BLaER1 treated with 17β-estradiol and CSF1 and Interleukin-3, amounts not matched to agents 10 nM and 100 nM (cell line): ENCODE measurements around the gene FAM168A.

Experiments used
- H3K27ac ChIP-seq, 11 experiments: shearing (Covaris generic); formaldehyde crosslinking; 2 replicates each; pipeline ENCODE4 v1.8.1; 2022
- H3K27me3 ChIP-seq, 11 experiments: shearing (Covaris generic); formaldehyde crosslinking; 2 replicates each; pipeline ENCODE4 v1.8.1; 2022
- H3K36me3 ChIP-seq, 11 experiments: shearing (Covaris generic); formaldehyde crosslinking; 2 replicates each; pipeline ENCODE4 v1.8.1; 2022
- H3K4me1 ChIP-seq, 10 experiments: shearing (Covaris generic); formaldehyde crosslinking; 2 replicates each; pipeline ENCODE4 v1.8.1; 2022
- H3K4me2 ChIP-seq, 11 experiments: shearing (Covaris generic); formaldehyde crosslinking; 2 replicates each; pipeline ENCODE4 v1.8.1; 2022
- H3K4me3 ChIP-seq, 10 experiments: shearing (Covaris generic); formaldehyde crosslinking; 2 replicates each; pipeline ENCODE4 v1.8.1; 2022
- H3K9ac ChIP-seq, 11 experiments: shearing (Covaris generic); formaldehyde crosslinking; 2 replicates each; pipeline ENCODE4 v1.8.1; 2022
- H3K9me3 ChIP-seq, 11 experiments: shearing (Covaris generic); formaldehyde crosslinking; replicated peaks in 1 of 11; 2 replicates each; pipeline ENCODE4 v1.8.1; 2022
- H4K20me1 ChIP-seq, 11 experiments: shearing (Covaris generic); formaldehyde crosslinking; 2 replicates each; pipeline ENCODE4 v1.8.1; 2022
- Cebpa-rat ChIP-seq, 11 experiments: shearing (Covaris generic); IDR thresholded peaks; 2 replicates each; pipeline ENCODE4 v1.8.1; 2022

Gene FAM168A

GRCh38 chr11:73597956-73598718, at the start of gene FAM168A:
Gene FAM168A, minus strand, starts transcription at chr11:73598112. Its CDS starts 129,638 bp downstream, at chr11:73468474.
- TF ChIP-seq Cebpa-rat (IDR thresholded peaks at IDR 0.05), result no peak
- Histone ChIP-seq H4K20me1 (peaks cover 0 to 30% (median 6%) of the 10 kb centered on the region in 11 experiments; a peak in 8 of 22 replicates), H3K9ac (peak within 1 kb of the TSS; percentile 84 to 89 (median 89)), H3K27ac (peak within 1 kb of the TSS; percentile 70 to 93 (median 87); a peak in 21 of 22 replicates), H3K36me3 (no peaks in the 10 kb centered on the region), H3K4me2 (peak within 1 kb of the TSS; percentile 92 to 99 (median 96)), H3K9me3 (no peaks in the 10 kb centered on the region), H3K4me1 (peaks cover 27 to 46% (median 39%) of the 10 kb centered on the region in 10 experiments), H3K4me3 (peak within 1 kb of the TSS; percentile 75 to 89 (median 82)), H3K27me3 (no peaks in the 10 kb centered on the region)

DNA sequence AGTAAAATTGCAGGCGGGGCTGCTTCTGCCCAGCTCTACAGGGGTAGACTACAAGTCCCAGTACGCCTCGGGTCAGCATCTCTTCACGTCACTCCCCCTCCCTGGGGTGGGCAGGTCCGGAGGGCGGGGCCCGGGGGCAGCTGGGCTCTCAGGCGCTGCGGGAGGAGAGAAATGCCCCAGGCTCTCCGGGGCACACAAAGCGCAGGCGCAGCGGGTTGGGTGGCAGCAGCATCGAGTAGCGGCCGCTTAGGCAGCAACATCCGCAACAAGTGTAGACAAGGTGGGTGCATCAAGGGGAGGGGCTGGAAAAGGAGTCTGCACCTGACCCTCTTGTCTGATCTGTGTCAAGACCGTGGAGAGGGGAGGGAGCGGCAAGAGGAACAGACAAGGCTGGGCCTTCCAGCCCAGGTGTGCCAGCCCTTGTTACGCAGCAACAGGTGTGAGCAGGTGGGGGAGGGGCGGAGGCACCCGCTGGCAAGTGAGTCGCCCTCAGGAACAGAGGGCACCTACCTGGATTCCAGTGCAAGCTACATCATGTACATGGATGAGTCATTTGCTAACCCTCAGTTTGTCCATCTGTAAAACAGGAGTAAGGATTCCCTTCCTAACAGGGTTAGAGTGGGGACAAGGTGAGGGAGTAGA, 49.7 kb upstream of the FAM168A start:
- Histone ChIP-seq H3K27ac (no peak overlapping the region; a peak in 1 of 22 replicates), H3K9ac (no peak overlapping the region), H3K4me1 (peaks cover 18 to 40% (median 28%) of the 10 kb centered on the region in 10 experiments), H3K27me3 (no peaks in the 10 kb centered on the region), H3K4me3 (peak overlapping the region in 6 of 10 experiments; percentile 26 to 51 (median 40); a peak in 8 of 20 replicates), H3K4me2 (peak overlapping the region; percentile 48 to 96 (median 75)), H3K9me3 (no peaks in the 10 kb centered on the region), H3K36me3 (no peaks in the 10 kb centered on the region), H4K20me1 (no peaks in the 10 kb centered on the region)
- no peak for TF ChIP-seq Cebpa-rat (IDR thresholded peaks at IDR 0.05)

DNA sequence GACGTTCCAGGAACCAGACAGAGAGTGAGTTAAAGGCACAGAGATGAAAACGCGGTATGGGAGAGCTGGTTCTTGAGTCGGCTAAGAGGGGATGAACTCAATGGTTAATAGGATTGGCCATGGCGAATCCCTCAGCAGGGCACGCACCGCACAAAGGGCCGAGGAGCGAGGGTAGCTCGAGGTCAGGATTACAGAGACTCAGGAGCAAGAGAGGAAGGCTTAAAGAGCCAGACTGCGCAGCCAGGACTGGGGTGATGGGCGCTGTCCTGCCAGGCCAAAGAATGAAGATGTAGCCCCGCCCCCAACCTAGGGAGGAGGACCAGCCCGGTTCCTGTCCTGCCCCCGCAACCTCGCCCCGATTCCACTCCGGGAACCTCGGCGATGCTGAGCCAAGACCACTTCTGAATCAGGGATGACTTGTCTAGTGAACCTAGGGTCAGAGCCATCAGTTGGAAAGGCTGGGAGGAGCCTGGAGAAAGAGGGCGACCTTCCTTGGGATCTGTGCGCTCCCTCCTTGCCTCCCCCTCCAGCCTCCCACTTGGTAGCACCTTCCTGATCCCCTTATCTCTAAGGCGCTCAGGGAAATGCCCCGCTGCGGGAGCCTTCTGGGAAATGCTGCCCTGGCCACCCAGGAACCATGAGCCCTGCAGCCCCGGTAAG, 48.2 kb upstream of the FAM168A start, which contains the start of gene PLEKHB1:
Gene PLEKHB1, plus strand, starts transcription at position 610 of the 660 bp plus-strand sequence. Its CDS starts 28 bp downstream, at position 638.
- H3K36me3 ChIP-seq, result no peaks in the 10 kb centered on the region
- H3K9ac ChIP-seq, result no peak within 1 kb of the TSS
- no peak for TF ChIP-seq Cebpa-rat (IDR thresholded peaks at IDR 0.05)
- H3K4me3 ChIP-seq, result no peak within 1 kb of the TSS; a peak in 1 of 20 replicates
- no peaks in the 10 kb centered on the region for H3K27me3 ChIP-seq
- H3K4me1 ChIP-seq, result peaks cover 18 to 40% (median 28%) of the 10 kb centered on the region in 10 experiments
- H3K27ac ChIP-seq, result no peak within 1 kb of the TSS
- H3K4me2 ChIP-seq, result peak within 1 kb of the TSS; percentile 48 to 96 (median 75); a peak in 18 of 22 replicates
- H3K9me3 ChIP-seq, result no peaks in the 10 kb centered on the region
- no peaks in the 10 kb centered on the region for H4K20me1 ChIP-seq

DNA sequence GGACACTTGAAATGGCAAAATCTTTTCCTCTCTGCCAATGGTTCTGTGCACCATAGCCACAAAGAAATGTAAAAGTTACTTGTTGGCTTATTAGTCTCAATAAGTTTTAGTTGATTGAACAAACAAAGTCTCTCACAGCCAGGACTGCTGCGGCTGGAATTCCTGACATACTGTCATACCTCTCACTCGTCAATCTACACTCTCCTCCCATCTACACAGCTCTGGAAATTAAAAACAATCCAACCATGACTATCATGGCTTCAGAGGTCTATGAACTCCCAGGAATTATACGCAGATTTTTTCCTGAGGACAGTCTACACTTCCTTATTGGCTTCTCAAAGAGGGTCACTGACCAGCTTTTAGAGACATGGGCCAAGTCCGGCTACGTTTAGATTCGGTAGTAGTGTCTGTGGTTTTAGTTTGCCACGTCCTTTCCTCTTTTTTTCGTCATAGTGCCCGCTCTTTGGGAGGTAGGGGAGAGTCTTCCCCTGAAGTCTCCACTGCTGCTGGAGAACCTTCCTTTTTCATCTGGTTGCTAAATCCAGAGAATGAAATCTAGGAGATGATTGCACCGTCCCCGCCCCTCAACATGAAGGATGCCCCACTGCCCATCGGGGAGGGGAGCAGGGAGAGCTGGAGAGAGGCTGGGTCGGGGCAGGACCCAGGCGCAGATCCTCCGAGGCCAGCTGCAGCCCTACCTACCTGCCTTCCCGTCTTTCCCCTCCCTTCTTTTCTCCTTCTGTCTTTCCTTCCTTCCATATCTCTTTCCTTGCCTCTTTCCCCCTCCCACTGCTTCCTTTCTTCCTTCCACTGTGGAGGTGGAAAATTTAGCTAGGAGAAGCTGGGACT, 47.4 kb upstream of the FAM168A start:
- no peak for TF ChIP-seq Cebpa-rat (IDR thresholded peaks at IDR 0.05)
- peaks cover 18 to 40% (median 28%) of the 10 kb centered on the region in 10 experiments for H3K4me1 ChIP-seq
- peak overlapping the region in 6 of 11 experiments; percentile 8 to 64 (median 53); a peak in 11 of 22 replicates for H3K4me2 ChIP-seq
- H3K9ac ChIP-seq, result no peak overlapping the region
- H3K9me3 ChIP-seq, result no peaks in the 10 kb centered on the region
- no peak overlapping the region for H3K27ac ChIP-seq
- H4K20me1 ChIP-seq, result no peaks in the 10 kb centered on the region
- no peaks in the 10 kb centered on the region for H3K36me3 ChIP-seq
- no peak overlapping the region for H3K4me3 ChIP-seq
- no peaks in the 10 kb centered on the region for H3K27me3 ChIP-seq

DNA sequence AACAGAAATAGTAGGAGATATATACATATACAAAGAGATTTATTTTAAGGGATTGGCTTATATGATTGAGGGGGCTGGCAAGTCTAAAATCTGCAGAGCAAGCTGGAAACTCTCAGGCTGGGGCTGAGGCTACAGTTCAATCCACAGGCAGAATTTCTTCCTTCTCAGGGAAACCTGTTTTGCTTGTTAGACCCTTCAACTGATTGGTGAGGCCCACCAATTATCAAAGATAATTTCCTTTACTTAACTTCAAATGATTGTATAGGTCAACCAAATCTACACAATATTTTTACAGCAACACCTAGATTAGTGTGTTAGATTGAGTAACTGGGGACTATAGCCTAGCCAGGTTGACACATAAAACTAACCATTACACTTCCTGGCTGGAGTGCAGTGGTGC, 43.8 kb upstream of the FAM168A start:
- H3K9ac ChIP-seq, result no peak overlapping the region
- H3K36me3 ChIP-seq, result no peaks in the 10 kb centered on the region
- TF ChIP-seq Cebpa-rat (IDR thresholded peaks at IDR 0.05), result no peak
- H3K27ac ChIP-seq, result no peak overlapping the region
- H3K27me3 ChIP-seq, result no peaks in the 10 kb centered on the region
- no peaks in the 10 kb centered on the region for H4K20me1 ChIP-seq
- H3K4me1 ChIP-seq, result peaks cover 0 to 15% (median 8%) of the 10 kb centered on the region in 10 experiments; a peak in 12 of 20 replicates
- H3K4me2 ChIP-seq, result no peak overlapping the region
- H3K9me3 ChIP-seq, result no peaks in the 10 kb centered on the region
- H3K4me3 ChIP-seq, result no peak overlapping the region

GRCh38 chr11:73640592-73640991, 42.7 kb upstream of the FAM168A start:
- Histone ChIP-seq H3K36me3 (no peaks in the 10 kb centered on the region), H3K9me3 (no peaks in the 10 kb centered on the region), H3K27ac (no peak overlapping the region), H3K9ac (no peak overlapping the region), H4K20me1 (no peaks in the 10 kb centered on the region), H3K4me1 (peaks cover 0 to 18% (median 5%) of the 10 kb centered on the region in 10 experiments; a peak in 10 of 20 replicates), H3K4me2 (no peak overlapping the region), H3K4me3 (no peak overlapping the region), H3K27me3 (no peaks in the 10 kb centered on the region)
- TF ChIP-seq Cebpa-rat (IDR thresholded peaks at IDR 0.05), result no peak

GRCh38 chr11:73637012-73637411, 39.1 kb upstream of the FAM168A start:
- Histone ChIP-seq H3K27me3 (no peaks in the 10 kb centered on the region), H3K4me1 (peaks cover 0 to 24% (median 0%) of the 10 kb centered on the region in 10 experiments; a peak in 2 of 20 replicates), H3K9ac (no peak overlapping the region), H3K4me2 (no peak overlapping the region), H4K20me1 (no peaks in the 10 kb centered on the region), H3K4me3 (no peak overlapping the region), H3K27ac (no peak overlapping the region), H3K36me3 (no peaks in the 10 kb centered on the region), H3K9me3 (peaks cover 6 to 15% (median 11%) of the 10 kb centered on the region in 11 experiments; a peak in 17 of 22 replicates)
- TF ChIP-seq Cebpa-rat (IDR thresholded peaks at IDR 0.05), result no peak

- Histone ChIP-seq H3K27me3 (no peaks in the 10 kb centered on the region), H3K4me3 (no peak overlapping the region), H3K36me3 (no peaks in the 10 kb centered on the region), H3K4me1 (peaks cover 0 to 24% (median 0%) of the 10 kb centered on the region in 10 experiments; a peak in 2 of 20 replicates), H3K9ac (no peak overlapping the region), H3K4me2 (peak overlapping the region in 1 of 11 experiments; percentile 16; a peak in 1 of 22 replicates), H4K20me1 (no peaks in the 10 kb centered on the region), H3K9me3 (peaks cover 7 to 19% (median 14%) of the 10 kb centered on the region in 11 experiments; a peak in 17 of 22 replicates), H3K27ac (no peak overlapping the region)
- no peak for TF ChIP-seq Cebpa-rat (IDR thresholded peaks at IDR 0.05)
Observed at GRCh38 chr11:73636249-73636648, 38.3 kb upstream of the FAM168A start.
